DND-41 (cell line): ENCODE measurements around the gene NPC1.

ENCODE experiments used
- CTCF ChIP-seq: IDR thresholded peaks from 2 replicates; pipeline ENCODE4 v1.5.1; 2012; ENCODE audit warnings: borderline replicate concordance, low read length, moderate library complexity, mild to moderate bottlenecking; ENCODE audit not compliant: poor library complexity, severe bottlenecking; ENCODE audit errors: extremely low read depth
- EZH2 ChIP-seq: IDR thresholded peaks from 3 replicates; pipeline ENCODE4 v1.6.1; 2012; ENCODE audit warnings: borderline replicate concordance, low read depth, mild to moderate bottlenecking, moderate library complexity, low read length, inconsistent platforms; ENCODE audit not compliant: severe bottlenecking

GRCh38 chr18:23596183-23596582, 9.9 kb upstream of the NPC1 start:
- TF ChIP-seq CTCF (no peak), EZH2 (no peak)
